ENCODE results near the gene APBA2.
A peak's percentile ranks its signal among the peaks of the same experiment; 100 is the strongest.
"Not testable (repeated sequence)": the region's sequence is repeated elsewhere in the genome, so short reads cannot be mapped to it uniquely, and the experiment has no call there.

The APBA2 gene

GRCh38 chr15:28879551-28879950, 6.2 kb upstream of the APBA2 start:
- no peak for DNase-seq

GRCh38 chr15:28880680-28881079, 5.1 kb upstream of the APBA2 start:
- no peak for DNase-seq

- DNase-seq = no peak
Observed at GRCh38 chr15:28881170-28881569, 4.6 kb upstream of the APBA2 start.

GRCh38 chr15:28881600-28881999, 4.2 kb upstream of the APBA2 start:
- no peak for DNase-seq

GRCh38 chr15:28884151-28884940, 1.4 kb upstream of the APBA2 start:
- no peak for DNase-seq

GRCh38 chr15:28885128-28885629, 595 bp upstream of the APBA2 start:
- DNase-seq = no peak

- DNase-seq = no peak
Observed at GRCh38 chr15:28886431-28887338, 911 bp downstream of the APBA2 start.

- DNase-seq = no peak
Observed at GRCh38 chr15:28887339-28888174, 1.8 kb downstream of the APBA2 start.

GRCh38 chr15:28888302-28888894, 2.6 kb downstream of the APBA2 start:
- DNase-seq = no peak

GRCh38 chr15:28888900-28889299, 3.1 kb downstream of the APBA2 start:
- DNase-seq = no peak

- DNase-seq = no peak
Observed at GRCh38 chr15:28889346-28889745, 3.6 kb downstream of the APBA2 start.

- DNase-seq = not testable (repeated sequence)
Observed at GRCh38 chr15:28889871-28890270, 4.1 kb downstream of the APBA2 start.

GRCh38 chr15:28890291-28890690, 4.5 kb downstream of the APBA2 start:
- DNase-seq = not testable (repeated sequence)

- DNase-seq = no peak
Observed at GRCh38 chr15:28890711-28891495, 5.1 kb downstream of the APBA2 start.

GRCh38 chr15:28891588-28891987, 5.8 kb downstream of the APBA2 start:
- DNase-seq = no peak

- DNase-seq = no peak
Observed at GRCh38 chr15:28892789-28893610, 7.2 kb downstream of the APBA2 start.

GRCh38 chr15:28894631-28895030, 8.9 kb downstream of the APBA2 start:
- no peak for DNase-seq

GRCh38 chr15:28895146-28895545, 9.4 kb downstream of the APBA2 start:
- DNase-seq = no peak

GRCh38 chr15:28895566-28895965, 9.8 kb downstream of the APBA2 start:
- no peak for DNase-seq

GRCh38 chr15:28896951-28897350, 11.2 kb downstream of the APBA2 start:
- DNase-seq = peak; percentile 84
